Esophagus mucosa (tissue), 1 donor: ENCODE measurements around the gene PDE9A. TPM values are rescaled to one million over a fixed set of nuclear protein-coding genes. Genes with fewer than 3 reads are reported as not detected.
A peak's percentile ranks its signal among the peaks of the same experiment; 100 is the strongest.
"Not testable (repeated sequence)": the region's sequence is repeated elsewhere in the genome, so short reads cannot be mapped to it uniquely, and the experiment has no call there.

Source experiments
- ATAC-seq: fragments of 200-7000 bp; cut with Tn5 transposase; one replicate; pipeline ENCODE4 v1.9.1; 2020
- total RNA-seq: library from RNA; stranded (reverse); gene quantifications from one replicate; pipeline ENCODE4 v1.2.4, GENCODE V29; 2023
- donor health status: DM: yes; HTN: yes; CAD: no.

The PDE9A gene
- total RNA-seq, 1 donor from 2014 or later, result 1.8 TPM

- ATAC-seq, result no peak
Measured at GRCh38 chr21:42624936-42625335, 28.5 kb upstream of the PDE9A start.

- no peak for ATAC-seq
Measured at GRCh38 chr21:42626171-42626570, 27.2 kb upstream of the PDE9A start.

GRCh38 chr21:42627527-42628289, 25.7 kb upstream of the PDE9A start:
- no peak for ATAC-seq

- not testable (repeated sequence) for ATAC-seq
Measured at GRCh38 chr21:42628466-42629061, 24.9 kb upstream of the PDE9A start.

GRCh38 chr21:42629933-42630589, 23.4 kb upstream of the PDE9A start:
- no peak for ATAC-seq

- no peak for ATAC-seq
Measured at GRCh38 chr21:42630626-42631025, 22.8 kb upstream of the PDE9A start.

- ATAC-seq, result no peak
Measured at GRCh38 chr21:42631142-42631541, 22.3 kb upstream of the PDE9A start.

- ATAC-seq, result no peak
Measured at GRCh38 chr21:42632336-42632751, 21.1 kb upstream of the PDE9A start.

GRCh38 chr21:42632771-42633690, 20.4 kb upstream of the PDE9A start:
- no peak for ATAC-seq

GRCh38 chr21:42633858-42634257, 19.6 kb upstream of the PDE9A start:
- ATAC-seq, result no peak

- ATAC-seq, result no peak
Measured at GRCh38 chr21:42635848-42636519, 17.4 kb upstream of the PDE9A start.

GRCh38 chr21:42636520-42637266, 16.7 kb upstream of the PDE9A start:
- ATAC-seq, result peak; percentile 53

- ATAC-seq, result no peak
Measured at GRCh38 chr21:42637267-42638041, 16.0 kb upstream of the PDE9A start.

GRCh38 chr21:42638266-42638863, 15.1 kb upstream of the PDE9A start:
- no peak for ATAC-seq

- ATAC-seq, result no peak
Measured at GRCh38 chr21:42639646-42640152, 13.7 kb upstream of the PDE9A start.

- ATAC-seq, result no peak
Measured at GRCh38 chr21:42640486-42640885, 12.9 kb upstream of the PDE9A start.

GRCh38 chr21:42641311-42642218, 11.9 kb upstream of the PDE9A start:
- no peak for ATAC-seq

GRCh38 chr21:42642219-42642745, 11.1 kb upstream of the PDE9A start:
- ATAC-seq, result no peak
